ENCODE measurements around the gene THSD7A. TPM values are rescaled to one million over a fixed set of nuclear protein-coding genes. Genes with fewer than 3 reads are reported as not detected.

Gene THSD7A
- total and polyA plus RNA-seq, 2 of the 4 experiments (the other 2 are of a cell fraction), result 0.02 to 0.18 TPM

DNA sequence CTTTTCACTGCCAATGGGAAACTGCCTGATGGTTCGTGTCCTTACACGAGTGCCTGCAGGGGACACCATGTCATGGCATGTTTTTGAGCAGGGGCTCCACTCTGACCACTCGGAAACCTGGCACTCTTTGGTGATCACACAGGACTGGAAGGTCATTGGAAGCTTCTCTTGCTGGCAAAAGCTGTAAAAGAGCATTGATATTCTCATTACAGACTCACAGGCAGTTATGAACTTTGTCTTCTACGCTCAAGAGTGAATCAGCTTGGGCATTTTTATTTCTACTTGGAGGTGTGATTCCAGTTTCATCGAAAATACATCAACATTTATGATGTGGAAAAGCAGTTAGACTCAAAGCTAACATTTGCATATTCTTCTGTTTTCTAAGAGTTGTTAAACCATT is 238.7 kb downstream of the THSD7A start:
- Histone ChIP-seq H2BK20ac (ENCODE audit: low read depth, low read length) (no peak overlapping the region), H2BK15ac (ENCODE audit: low read depth, low read length) (no peak overlapping the region), H3K27me3 (ENCODE audit: control insufficient read depth, insufficient read depth, low read length) (no peaks in the 10 kb centered on the region), H3K9me3 (ENCODE audit: control insufficient read depth, insufficient read depth, low read length) (peaks cover 6% of the 10 kb centered on the region), H3K9me1 (ENCODE audit: insufficient read depth, low read length) (no peaks in the 10 kb centered on the region), H4K20me1 (ENCODE audit: insufficient read depth, low read length) (no peaks in the 10 kb centered on the region), H2AK9ac (replicated peaks; ENCODE audit: low read depth, low read length, poor library complexity) (no peak overlapping the region), H3K4ac (ENCODE audit: low read depth, low read length) (no peak overlapping the region), H2BK120ac (ENCODE audit: low read depth, low read length) (no peak overlapping the region), H3K4me2 (ENCODE audit: low read depth, low read length) (no peak overlapping the region), H3K4me1 (ENCODE audit: control insufficient read depth, insufficient read depth, low read length) (no peaks in the 10 kb centered on the region), H3K56ac (ENCODE audit: extremely low read depth, insufficient read depth, low read length) (no peak overlapping the region), H3K36me3 (ENCODE audit: control insufficient read depth, insufficient read depth, low read length) (no peaks in the 10 kb centered on the region), H3K14ac (replicated peaks; ENCODE audit: low read depth, low read length) (no peak overlapping the region), H4K8ac (ENCODE audit: low read depth in 2 of 2, low read length in 2 of 2) (no peak overlapping the region), H2AK5ac (ENCODE audit: low read depth, low read length) (no peak overlapping the region), H3K18ac (ENCODE audit: low read depth, low read length) (no peak overlapping the region), H4K91ac (ENCODE audit: insufficient read depth, low read depth, low read length) (no peak overlapping the region), H3K4me3 (ENCODE audit: insufficient read depth, low read depth, low read length) (no peak overlapping the region), H4K5ac (ENCODE audit: low read depth, low read length) (no peak overlapping the region), H3K27ac (ENCODE audit: insufficient read depth, low read length) (no peak overlapping the region), H2BK5ac (ENCODE audit: low read depth, low read length, poor library complexity, severe bottlenecking) (no peak overlapping the region), H2AFZ (replicated peaks; ENCODE audit: low read length, poor library complexity) (no peak overlapping the region), H3K9ac (ENCODE audit: low read depth, low read length) (no peak overlapping the region), H3K23ac (ENCODE audit: low read depth, low read length) (no peak overlapping the region), H3K79me1 (ENCODE audit: low read depth in 1 of 2, low read length in 2 of 2) (no peaks in the 10 kb centered on the region)
- no peak for DNase-seq
- POLR2A ChIA-PET (ENCODE audit: unreplicated experiment), result no interaction called here
- in situ Hi-C loops (cut with MboI; ENCODE audit: low sequenced_read_pairs), result no loop called here
- dilution Hi-C loops (cut with HindIII; ENCODE audit: low sequenced_read_pairs, unreplicated experiment), result no loop called here
- TF ChIP-seq, protein P1, sequence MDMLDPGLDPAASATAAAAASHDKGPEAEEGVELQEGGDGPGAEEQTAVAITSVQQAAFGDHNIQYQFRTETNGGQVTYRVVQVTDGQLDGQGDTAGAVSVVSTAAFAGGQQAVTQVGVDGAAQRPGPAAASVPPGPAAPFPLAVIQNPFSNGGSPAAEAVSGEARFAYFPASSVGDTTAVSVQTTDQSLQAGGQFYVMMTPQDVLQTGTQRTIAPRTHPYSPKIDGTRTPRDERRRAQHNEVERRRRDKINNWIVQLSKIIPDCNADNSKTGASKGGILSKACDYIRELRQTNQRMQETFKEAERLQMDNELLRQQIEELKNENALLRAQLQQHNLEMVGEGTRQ (IDR thresholded peaks at IDR 0.05; ENCODE audit: low read depth, low read length), result no peak
- TF ChIP-seq CHD1 (IDR thresholded peaks at IDR 0.05; ENCODE audit: low read depth, low read length) (no peak), MAZ (IDR thresholded peaks at IDR 0.05; ENCODE audit: borderline replicate concordance, low read depth, low read length) (no peak), BHLHE40 (IDR thresholded peaks at IDR 0.05; ENCODE audit: low read depth, low read length) (no peak), RCOR1 (IDR thresholded peaks at IDR 0.05; ENCODE audit: insufficient replicate concordance, low read length) (no peak), NFE2L2 (IDR thresholded peaks at IDR 0.05; ENCODE audit: low read depth, low read length) (no peak), MXI1 (IDR thresholded peaks at IDR 0.05; ENCODE audit: borderline replicate concordance, low read depth, low read length) (no peak), FOS (IDR thresholded peaks at IDR 0.05; ENCODE audit: low read depth, low read length) (no peak), CEBPB (IDR thresholded peaks at IDR 0.05; ENCODE audit: low read depth, low read length) (no peak), RAD21 (IDR thresholded peaks at IDR 0.05; ENCODE audit: low read length) (no peak), POLR2A (IDR thresholded peaks at IDR 0.05; ENCODE audit: low read depth, low read length) (no peak), SMC3 (IDR thresholded peaks at IDR 0.05; ENCODE audit: low read depth, low read length) (no peak), RFX5 (IDR thresholded peaks at IDR 0.05; ENCODE audit: low read depth, low read length) (no peak), MAFK (IDR thresholded peaks at IDR 0.05; ENCODE audit: low read depth, low read length) (no peak)
- TF ChIP-seq, protein P2, sequence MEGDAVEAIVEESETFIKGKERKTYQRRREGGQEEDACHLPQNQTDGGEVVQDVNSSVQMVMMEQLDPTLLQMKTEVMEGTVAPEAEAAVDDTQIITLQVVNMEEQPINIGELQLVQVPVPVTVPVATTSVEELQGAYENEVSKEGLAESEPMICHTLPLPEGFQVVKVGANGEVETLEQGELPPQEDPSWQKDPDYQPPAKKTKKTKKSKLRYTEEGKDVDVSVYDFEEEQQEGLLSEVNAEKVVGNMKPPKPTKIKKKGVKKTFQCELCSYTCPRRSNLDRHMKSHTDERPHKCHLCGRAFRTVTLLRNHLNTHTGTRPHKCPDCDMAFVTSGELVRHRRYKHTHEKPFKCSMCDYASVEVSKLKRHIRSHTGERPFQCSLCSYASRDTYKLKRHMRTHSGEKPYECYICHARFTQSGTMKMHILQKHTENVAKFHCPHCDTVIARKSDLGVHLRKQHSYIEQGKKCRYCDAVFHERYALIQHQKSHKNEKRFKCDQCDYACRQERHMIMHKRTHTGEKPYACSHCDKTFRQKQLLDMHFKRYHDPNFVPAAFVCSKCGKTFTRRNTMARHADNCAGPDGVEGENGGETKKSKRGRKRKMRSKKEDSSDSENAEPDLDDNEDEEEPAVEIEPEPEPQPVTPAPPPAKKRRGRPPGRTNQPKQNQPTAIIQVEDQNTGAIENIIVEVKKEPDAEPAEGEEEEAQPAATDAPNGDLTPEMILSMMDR (conservative IDR thresholded peaks at IDR 0.05; ENCODE audit: low read depth, low read length), result no peak
- TF ChIP-seq, protein P3, sequence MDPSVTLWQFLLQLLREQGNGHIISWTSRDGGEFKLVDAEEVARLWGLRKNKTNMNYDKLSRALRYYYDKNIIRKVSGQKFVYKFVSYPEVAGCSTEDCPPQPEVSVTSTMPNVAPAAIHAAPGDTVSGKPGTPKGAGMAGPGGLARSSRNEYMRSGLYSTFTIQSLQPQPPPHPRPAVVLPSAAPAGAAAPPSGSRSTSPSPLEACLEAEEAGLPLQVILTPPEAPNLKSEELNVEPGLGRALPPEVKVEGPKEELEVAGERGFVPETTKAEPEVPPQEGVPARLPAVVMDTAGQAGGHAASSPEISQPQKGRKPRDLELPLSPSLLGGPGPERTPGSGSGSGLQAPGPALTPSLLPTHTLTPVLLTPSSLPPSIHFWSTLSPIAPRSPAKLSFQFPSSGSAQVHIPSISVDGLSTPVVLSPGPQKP (IDR thresholded peaks at IDR 0.05; ENCODE audit: borderline replicate concordance, low read depth, low read length), result no peak
- 25% methylated on average over 2 of the region's 5 CpGs; no CpG with 5 or more reads in 1 of the 2 experiments for WGBS, 2 experiments (ENCODE audit: extremely low coverage in 2 of 2, insufficient read length in 1 of 2)
- BruUV-seq (replicated peaks), result no TSS peak
- ATAC-seq (ENCODE audit: low read depth), result no peak
- intact Hi-C loops (cut with micrococcal nuclease), result no loop called here
- CTCF ChIA-PET, result no interaction called here

Data from IMR-90 (cell line).